ENCODE measurements around the gene PLCG2.

GRCh38 chr16:81866820-81867440 lies 87.8 kb downstream of the PLCG2 start:
- TF ChIP-seq CTCF (IDR thresholded peaks at IDR 0.05; ENCODE audit: insufficient read depth, low read length, poor library complexity, severe bottlenecking) = no peak
- TF ChIP-seq EZH2phosphoT487 (conservative IDR thresholded peaks at IDR 0.05; ENCODE audit: low read length) = no peak
